GM23338 (cell line): ENCODE measurements around the gene SORCS2. TPM values are rescaled to one million over a fixed set of nuclear protein-coding genes. Genes with fewer than 3 reads are reported as not detected.

ENCODE experiments used
- ATAC-seq: fragments of 200-7000 bp; cut with Tn5 transposase; 3 replicates; pipeline ENCODE4 v1.9.1; 2020
- DNase-seq: peaks from one replicate; pipeline ENCODE4 v3.0.0-alpha.2; 2015; ENCODE audit warnings: low spot score
- H2AFZ ChIP-seq: fragments of 200-600 bp; sonication (generic); 2 replicates; pipeline ENCODE4 v1.8.0; 2016; ENCODE audit warnings: antibody characterized with exemption, mild to moderate bottlenecking, moderate library complexity
- H3F3A ChIP-seq: fragments of 200-600 bp; sonication (generic); replicated peaks from 2 replicates; pipeline ENCODE4 v1.8.0; 2017; ENCODE audit warnings: antibody characterized with exemption, mixed run types, low read depth
- H3K27ac ChIP-seq: fragments of 200-600 bp; sonication (generic); 2 replicates; pipeline ENCODE4 v1.6.1; 2016; ENCODE audit warnings: low read depth
- H3K27me3 ChIP-seq: fragments of 200-600 bp; sonication (generic); 2 replicates; pipeline ENCODE4 v1.8.0; 2016; ENCODE audit warnings: mild to moderate bottlenecking, mixed run types, moderate library complexity; ENCODE audit not compliant: insufficient read depth
- H3K36me3 ChIP-seq: fragments of 200-600 bp; sonication (generic); 2 replicates; pipeline ENCODE4 v1.8.0; 2016; ENCODE audit warnings: mild to moderate bottlenecking; ENCODE audit not compliant: insufficient read depth
- H3K4me1 ChIP-seq: fragments of 200-600 bp; sonication (generic); 2 replicates; pipeline ENCODE4 v1.8.0; 2016; ENCODE audit warnings: mild to moderate bottlenecking, moderate library complexity; ENCODE audit not compliant: insufficient read depth
- H3K4me2 ChIP-seq: fragments of 200-600 bp; sonication (generic); 2 replicates; pipeline ENCODE4 v1.7.1; 2017; ENCODE audit warnings: mixed run types
- H3K4me3 ChIP-seq: fragments of 200-600 bp; sonication (generic); 2 replicates; pipeline ENCODE4 v1.6.1; 2016; ENCODE audit warnings: mixed run types
- H3K79me2 ChIP-seq: fragments of 200-600 bp; sonication (generic); replicated peaks from 2 replicates; pipeline ENCODE4 v1.8.0; 2017; ENCODE audit warnings: mild to moderate bottlenecking; ENCODE audit not compliant: insufficient read depth
- H3K9me2 ChIP-seq: fragments of 200-600 bp; sonication (generic); 2 replicates; pipeline ENCODE4 v1.8.0; 2017; ENCODE audit not compliant: insufficient read depth
- H4K20me1 ChIP-seq: fragments of 200-600 bp; sonication (generic); replicated peaks from 2 replicates; pipeline ENCODE4 v1.8.0; 2017; ENCODE audit warnings: mild to moderate bottlenecking; ENCODE audit not compliant: insufficient read depth
- H3K27ac Mint-ChIP-seq: 2 replicates; pipeline ENCODE4 v1.8.0; 2020; ENCODE audit warnings: inconsistent platforms, mild to moderate bottlenecking, moderate library complexity, mixed read lengths
- H3K27me3 Mint-ChIP-seq: 3 replicates; pipeline ENCODE4 v1.8.0; 2022; ENCODE audit warnings: low read depth, mild to moderate bottlenecking, moderate library complexity, mixed read lengths, inconsistent platforms; ENCODE audit not compliant: insufficient read depth, poor library complexity
- H3K36me3 Mint-ChIP-seq: 3 replicates; pipeline ENCODE4 v1.8.0; 2021; ENCODE audit warnings: low read depth, mild to moderate bottlenecking, inconsistent platforms, moderate library complexity, mixed read lengths
- H3K4me1 Mint-ChIP-seq: 3 replicates; pipeline ENCODE4 v1.8.0; 2020; ENCODE audit warnings: mild to moderate bottlenecking, inconsistent platforms, mixed read lengths
- H3K4me3 Mint-ChIP-seq: 3 replicates; pipeline ENCODE4 v1.8.0; 2021; ENCODE audit warnings: moderate library complexity, mild to moderate bottlenecking, inconsistent platforms, mixed read lengths
- H3K9me3 Mint-ChIP-seq: 3 replicates; pipeline ENCODE4 v1.8.0; 2020; ENCODE audit warnings: moderate library complexity, mild to moderate bottlenecking, inconsistent platforms, mixed read lengths
- CREB1 ChIP-seq: fragments of 250-450 bp; sonication (Bioruptor Pico); IDR thresholded peaks from 2 replicates; pipeline ENCODE4 v1.5.0; 2020; ENCODE audit warnings: low read depth, mild to moderate bottlenecking, moderate library complexity
- CTCF ChIP-seq, 2 experiments: fragments of 200-600 bp in 1 of 2; sonication (generic) in 1 of 2; conservative IDR thresholded peaks; 2 replicates each; pipeline versions ENCODE4 v1.5.1 to v1.6.1; 2016 to 2017; ENCODE audit warnings: antibody characterized with exemption in 2 of 2, low read depth in 2 of 2, mild to moderate bottlenecking in 2 of 2, moderate library complexity in 1 of 2
- ETS1 ChIP-seq: IDR thresholded peaks from 2 replicates; pipeline ENCODE4 v1.6.1; 2016; ENCODE audit warnings: antibody characterized with exemption
- EZH2 ChIP-seq: fragments of 200-600 bp; sonication (generic); IDR thresholded peaks from one replicate; pipeline ENCODE4 v1.8.0; 2017; ENCODE audit warnings: antibody characterized with exemption, mild to moderate bottlenecking, low read depth; ENCODE audit not compliant: unreplicated experiment
- EZH2phosphoT487 ChIP-seq: fragments of 200-600 bp; sonication (generic); IDR thresholded peaks from one replicate; pipeline ENCODE4 v1.8.1; 2018; ENCODE audit warnings: antibody characterized with exemption; ENCODE audit not compliant: unreplicated experiment
- NANOG ChIP-seq: IDR thresholded peaks from 2 replicates; pipeline ENCODE4 v1.6.1; 2016; ENCODE audit warnings: antibody characterized with exemption, borderline replicate concordance
- POLR2AphosphoS5 ChIP-seq: IDR thresholded peaks from 2 replicates; pipeline ENCODE4 v1.6.1; 2016; ENCODE audit warnings: antibody characterized with exemption, low read depth
- REST ChIP-seq: IDR thresholded peaks from one replicate; pipeline ENCODE4 v1.6.1; 2018; ENCODE audit warnings: antibody characterized with exemption; ENCODE audit not compliant: unreplicated experiment
- STAT1 ChIP-seq: IDR thresholded peaks from one replicate; pipeline ENCODE4 v1.6.1; 2016; ENCODE audit warnings: antibody characterized with exemption; ENCODE audit not compliant: unreplicated experiment
- ZNF331 ChIP-seq: fragments of 250-450 bp; sonication (Bioruptor Pico); IDR thresholded peaks from 2 replicates; pipeline ENCODE4 v1.5.0; 2020; ENCODE audit warnings: low read depth, mild to moderate bottlenecking, moderate library complexity
- polyA plus RNA-seq: library from polyadenylated mRNA; unstranded; fragments of >200 nt; fragmentation: Nextera tagmentation; extraction: Ambion mirVana; gene quantifications from 2 replicates; pipeline ENCODE4 v1.2.1, GENCODE V29; 2016
- total RNA-seq: library from RNA; depleted of rRNA; stranded (reverse); fragments of >200 nt; shearing (Covaris generic); gene quantifications from 2 replicates; pipeline ENCODE4 v1.2.3, GENCODE V29; 2014

The SORCS2 gene
- total and polyA plus RNA-seq, 2 experiments from 2014 or later: 0.47 to 2.4 TPM

GRCh38 chr4:7365462-7366179 lies 173.3 kb downstream of the SORCS2 start:
- ATAC-seq (no peak), DNase-seq (no peak)
- Histone ChIP-seq H3K4me2 (no peak overlapping the region), H3K9me2 (no peaks in the 10 kb centered on the region), H3K27ac (no peak overlapping the region), H3K4me3 (no peak overlapping the region), H3F3A (no peaks in the 10 kb centered on the region), H3K36me3 (no peaks in the 10 kb centered on the region), H3K4me1 (no peaks in the 10 kb centered on the region), H2AFZ (no peak overlapping the region), H4K20me1 (no peaks in the 10 kb centered on the region), H3K79me2 (no peaks in the 10 kb centered on the region), H3K27me3 (no peaks in the 10 kb centered on the region)
- Mint-ChIP-seq H3K36me3 (no peaks in the 10 kb centered on the region), H3K4me1 (peaks cover 12% of the 10 kb centered on the region), H3K4me3 (no peak overlapping the region), H3K9me3 (no peaks in the 10 kb centered on the region), H3K27ac (no peak overlapping the region), H3K27me3 (peaks cover 5% of the 10 kb centered on the region)
- TF ChIP-seq EZH2phosphoT487 (no peak), NANOG (no peak), ETS1 (no peak), STAT1 (no peak), CREB1 (no peak), EZH2 (no peak), REST (no peak)

- Histone ChIP-seq H3F3A (no peaks in the 10 kb centered on the region), H3K27ac (no peak overlapping the region), H3K4me2 (no peak overlapping the region), H3K4me3 (no peak overlapping the region), H2AFZ (no peak overlapping the region), H3K4me1 (no peaks in the 10 kb centered on the region), H3K9me2 (no peaks in the 10 kb centered on the region), H3K36me3 (no peaks in the 10 kb centered on the region), H3K79me2 (no peaks in the 10 kb centered on the region), H3K27me3 (no peaks in the 10 kb centered on the region), H4K20me1 (no peaks in the 10 kb centered on the region)
- ATAC-seq (peak; percentile 71), DNase-seq (peak; percentile 21)
- H3K4me1 Mint-ChIP-seq: peaks cover 7% of the 10 kb centered on the region
- peaks cover 11% of the 10 kb centered on the region for H3K27me3 Mint-ChIP-seq
- H3K9me3 Mint-ChIP-seq: no peaks in the 10 kb centered on the region
- no peaks in the 10 kb centered on the region for H3K36me3 Mint-ChIP-seq
- no peak overlapping the region for H3K4me3 Mint-ChIP-seq
- H3K27ac Mint-ChIP-seq: no peak overlapping the region
- no peak for TF ChIP-seq ZNF331 (CRISPR knock-in tag)
- TF ChIP-seq EZH2: no peak
- no peak for TF ChIP-seq STAT1
- no peak for TF ChIP-seq POLR2AphosphoS5
- no peak for TF ChIP-seq CTCF (conservative IDR thresholded peaks at IDR 0.05; ENCODE audit: low read depth in 2 of 2)
- TF ChIP-seq ETS1: no peak
- TF ChIP-seq REST: no peak
Observed at GRCh38 chr4:7366180-7366945, 174.0 kb downstream of the SORCS2 start.
